ENCODE data around the gene FBXO42.

GRCh38 chr1:16226490-16227179 is 125.6 kb downstream of the FBXO42 start:
- no peak for TF ChIP-seq EZH2 (IDR thresholded peaks at IDR 0.05)
- no peak for TF ChIP-seq POLR2AphosphoS5 (IDR thresholded peaks at IDR 0.05; ENCODE audit: borderline replicate concordance, low read depth, low read length)
- no peak for TF ChIP-seq FOXP2 (optimal IDR thresholded peaks at IDR 0.05; ENCODE audit: control extremely low read depth, extremely low read length, insufficient read depth)
